ENCODE results near the gene OSM. TPM values are rescaled to one million over a fixed set of nuclear protein-coding genes. Genes with fewer than 3 reads are reported as not detected.

Gene OSM
- total and polyA plus RNA-seq, 5 experiments from 2014 or later: 0.81 to 11.6 (median 4.4) TPM

DNA sequence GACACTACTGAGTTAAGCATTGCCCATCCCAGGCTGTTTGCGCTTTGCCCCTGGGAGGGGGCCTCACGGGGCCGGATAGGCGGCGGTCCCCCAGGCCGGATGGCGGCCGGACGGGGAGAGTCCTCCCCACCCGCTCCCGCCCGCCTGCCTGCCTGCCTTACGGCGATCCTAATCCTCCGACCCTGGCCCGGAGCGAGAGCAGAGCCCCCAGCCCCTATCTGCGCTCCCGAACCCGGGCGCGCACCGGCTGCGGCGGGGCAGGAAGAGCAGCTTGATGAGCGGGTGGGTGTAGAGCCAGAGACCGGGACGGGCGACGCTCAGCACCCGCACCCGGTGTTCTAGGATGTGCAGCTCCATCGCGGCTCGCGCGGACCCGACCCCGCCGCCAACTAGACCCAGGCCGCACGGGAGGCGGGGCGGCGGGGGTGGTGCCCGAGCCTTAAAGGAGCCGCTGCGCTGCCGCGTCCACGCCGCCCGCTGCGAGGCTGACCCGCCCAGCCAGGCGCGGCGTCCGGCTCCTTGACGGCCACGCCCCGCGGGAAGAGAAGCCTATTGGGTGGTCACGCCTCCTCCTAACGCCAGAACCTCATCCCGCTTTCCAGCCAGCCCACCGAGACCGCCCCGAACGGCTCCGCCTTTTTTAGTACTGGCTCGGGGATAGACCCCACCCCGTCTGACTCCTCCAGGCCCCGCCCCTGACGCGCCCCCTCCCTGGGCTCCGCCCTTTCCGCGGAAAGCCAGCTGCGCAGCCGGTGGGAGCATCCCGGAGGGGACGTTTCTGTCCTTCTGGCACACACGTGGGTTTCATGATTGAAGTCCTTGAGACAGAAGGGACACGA is 22.7 kb upstream of the OSM start, which contains the start of gene CASTOR1:
TSS of gene CASTOR1 (minus strand) at position 365 of the 839 bp plus-strand sequence. CDS start at position 357, 8 bp downstream.
- POLR2A ChIA-PET: interaction anchor here (0.9 to 13.0 kb wide), 17 partner anchors 12 to 135 kb away, joined by 3 to 416 read pairs (median 11); partner anchors contain the start of genes CCDC157, MTFP1, OSM and RNF215
- Mint-ChIP-seq H3K9me3 (no peaks in the 10 kb centered on the region), H3K4me3 (peak within 1 kb of the TSS; percentile 87 to 95 (median 92)), H3K36me3 (peaks cover 0 to 35% (median 20%) of the 10 kb centered on the region in 3 donors), H3K27me3 (no peaks in the 10 kb centered on the region), H3K4me1 (peaks cover 13 to 60% (median 49%) of the 10 kb centered on the region in 4 donors), H3K27ac (peak within 1 kb of the TSS; percentile 89 to 97 (median 95))
- DNase-seq (peak; percentile 77 to 93 (median 86)), ATAC-seq (peak; percentile 76 to 77)

DNA sequence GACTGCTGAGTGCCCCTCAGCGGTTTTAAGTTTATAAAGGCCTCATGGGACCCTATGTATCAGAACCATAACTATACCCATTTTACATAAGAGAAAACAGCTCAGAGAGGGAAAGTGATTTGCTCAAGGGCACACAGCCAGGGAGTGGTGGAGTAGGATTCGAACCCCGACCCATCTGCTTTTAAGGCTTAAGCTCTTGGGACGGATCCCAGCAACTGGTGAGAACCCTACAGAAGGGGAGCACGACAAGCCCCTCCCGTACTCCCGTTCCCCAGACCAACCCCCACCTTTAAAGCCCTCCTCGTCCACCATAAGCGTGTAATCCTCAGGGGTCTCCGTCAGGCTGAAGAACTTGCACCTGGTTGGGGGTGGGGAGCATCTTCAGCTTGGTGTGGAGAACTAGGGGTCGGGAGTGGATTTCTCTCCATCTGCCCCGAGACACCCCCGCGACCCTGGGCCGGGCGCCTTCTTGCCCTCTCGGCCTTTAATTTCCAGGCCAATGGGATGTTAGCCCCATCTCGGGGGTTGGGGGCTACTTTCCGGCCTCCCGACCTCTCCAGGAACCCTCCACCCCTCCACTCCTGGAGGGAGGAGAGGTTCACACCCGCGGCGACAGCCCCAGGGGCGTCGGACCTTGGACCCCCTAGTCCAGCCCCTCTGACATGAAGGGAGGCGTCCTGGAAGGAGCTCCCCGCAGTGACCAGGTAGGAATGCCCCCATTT is 21.9 kb upstream of the OSM start:
- POLR2A ChIA-PET: interaction anchor here (0.9 to 13.0 kb wide), 19 partner anchors 11 to 136 kb away, joined by 3 to 416 read pairs (median 9); partner anchors contain the start of genes CCDC157, MTFP1, OSM and RNF215
- Mint-ChIP-seq H3K4me1 (peaks cover 9 to 55% (median 42%) of the 10 kb centered on the region in 4 donors), H3K4me3 (peak overlapping the region; percentile 83 to 95 (median 92)), H3K27ac (peak overlapping the region; percentile 82 to 96 (median 92)), H3K9me3 (no peaks in the 10 kb centered on the region), H3K36me3 (peaks cover 0 to 30% (median 15%) of the 10 kb centered on the region in 3 donors), H3K27me3 (no peaks in the 10 kb centered on the region)
- peak in 1 of 10 donors; percentile 26 for DNase-seq
- no peak for ATAC-seq

DNA sequence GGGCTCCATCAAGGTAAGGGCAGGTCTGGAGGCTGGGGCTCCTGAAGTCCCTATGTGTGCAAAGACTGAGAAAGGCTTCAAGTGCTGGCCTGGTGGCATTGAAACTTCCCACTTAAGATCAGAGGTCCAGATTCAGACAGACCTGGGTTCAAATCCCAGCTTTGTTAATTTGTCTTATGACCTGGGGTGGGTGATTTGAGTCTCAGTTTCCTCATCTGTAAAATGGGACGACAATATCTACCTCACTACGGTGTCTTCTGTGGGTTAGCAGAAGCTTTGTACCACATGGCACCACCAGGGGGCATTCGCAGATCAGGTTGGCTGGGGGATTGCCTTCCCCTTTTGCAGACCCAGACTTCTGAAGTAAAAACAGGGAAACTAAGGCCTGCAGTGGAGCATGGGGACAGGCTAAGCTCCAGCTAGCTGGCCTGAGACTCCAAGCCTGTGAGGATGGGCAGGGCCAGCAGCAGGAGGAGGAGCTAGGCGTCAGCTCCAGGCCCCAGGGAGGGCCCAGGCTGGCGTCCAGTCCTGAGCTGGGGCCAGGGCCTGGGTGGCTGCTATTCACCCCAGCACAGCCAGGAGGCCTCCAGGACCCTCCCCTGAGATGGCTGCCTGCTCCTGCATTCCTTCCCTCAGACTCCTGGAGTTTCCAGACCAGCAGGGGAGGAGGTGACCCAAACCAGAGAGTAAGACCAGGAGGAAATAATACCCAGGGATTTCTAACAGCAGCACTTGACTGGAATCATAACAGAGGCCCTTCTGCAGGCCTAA is 21.2 kb upstream of the OSM start:
- Mint-ChIP-seq H3K4me1 (peaks cover 11 to 55% (median 43%) of the 10 kb centered on the region in 4 donors), H3K9me3 (no peaks in the 10 kb centered on the region), H3K27me3 (no peaks in the 10 kb centered on the region), H3K4me3 (peak overlapping the region; percentile 83 to 95 (median 92)), H3K36me3 (peaks cover 0 to 23% (median 8%) of the 10 kb centered on the region in 3 donors), H3K27ac (peak overlapping the region; percentile 82 to 96 (median 92))
- DNase-seq (peak; percentile 76 to 95 (median 90)), ATAC-seq (peak; percentile 35 to 47)
- POLR2A ChIA-PET: interaction anchor here (0.8 to 13.0 kb wide), 17 partner anchors 11 to 181 kb away, joined by 3 to 416 read pairs (median 9); partner anchors contain the start of genes CCDC157, MTFP1, OSM and RNF215

DNA sequence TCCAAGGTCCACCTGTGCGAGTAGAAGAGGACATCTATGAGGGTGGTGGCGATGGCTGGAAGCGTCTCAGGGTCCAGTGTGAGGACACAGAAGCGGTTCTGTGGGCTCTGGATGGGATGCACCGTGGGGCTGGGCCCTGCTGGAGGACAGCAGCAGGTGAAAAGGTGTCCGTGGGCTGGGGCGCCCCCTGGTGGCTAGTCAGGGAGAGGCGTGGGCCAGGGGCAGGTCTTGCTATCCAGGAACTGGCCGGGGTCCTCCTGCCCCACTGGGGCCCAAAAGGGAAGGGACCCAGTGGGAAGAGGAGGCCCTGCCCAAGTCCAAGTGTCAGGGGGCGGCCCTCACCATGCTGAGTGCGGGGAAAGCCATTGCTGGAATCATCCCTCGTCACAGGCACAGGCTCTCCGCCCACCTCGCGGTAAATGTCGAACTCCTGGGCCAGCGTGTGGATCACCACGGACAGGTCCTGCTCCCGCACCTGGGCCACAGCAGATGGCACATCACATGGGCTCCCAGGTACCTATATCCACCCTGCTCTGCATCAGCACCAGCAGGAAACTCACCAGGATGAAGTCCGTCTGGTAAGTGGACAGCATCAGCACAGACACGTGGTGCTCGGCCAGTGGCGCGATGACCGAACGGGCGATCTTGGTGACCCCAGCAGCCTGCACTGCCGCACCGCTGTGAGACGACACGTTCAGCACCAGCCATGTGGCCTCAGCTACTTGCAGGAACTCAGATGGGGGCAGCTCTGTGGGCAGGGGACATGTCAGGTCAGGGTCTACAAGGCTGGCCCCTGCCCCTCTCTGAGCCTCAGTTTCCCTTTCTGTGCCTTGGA is 20.4 kb upstream of the OSM start:
- peak overlapping the region in 2 of 10 donors; percentile 22 to 71 for H3K4me3 Mint-ChIP-seq

DNA sequence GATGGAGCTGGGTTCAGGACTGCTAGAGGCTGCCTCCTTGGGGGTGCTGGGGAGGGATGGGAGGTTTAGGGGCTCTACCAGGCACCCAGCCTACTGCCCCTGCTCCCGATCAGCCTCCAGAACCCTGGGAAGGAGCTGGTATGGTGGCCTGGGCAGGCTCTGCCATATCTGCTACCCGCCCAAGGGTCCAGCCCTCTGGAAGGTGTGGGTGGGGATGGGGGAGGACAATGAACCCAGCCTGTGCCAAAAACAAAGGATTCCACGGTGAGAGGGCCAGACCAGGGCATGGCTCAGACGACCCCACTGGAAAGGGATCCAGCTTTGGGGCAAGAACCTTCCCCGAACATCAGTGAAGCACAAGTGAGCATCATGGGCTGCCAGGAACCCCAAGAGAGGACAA is 19.7 kb upstream of the OSM start:
- POLR2A ChIA-PET: interaction anchor here (1.0 to 7.7 kb wide), 3 partner anchors 29 to 101 kb away, joined by 3 to 198 read pairs (median 76); partner anchors contain the start of genes CCDC157, RNF215 and SF3A1
- peak overlapping the region in 1 of 10 donors; percentile 22 for H3K4me3 Mint-ChIP-seq
- no peaks in the 10 kb centered on the region for H3K9me3 Mint-ChIP-seq
- no peak for ATAC-seq
- DNase-seq: no peak
- peaks cover 8 to 49% (median 44%) of the 10 kb centered on the region in 4 donors for H3K4me1 Mint-ChIP-seq
- no peaks in the 10 kb centered on the region for H3K27me3 Mint-ChIP-seq
- H3K27ac Mint-ChIP-seq: peak overlapping the region in 5 of 10 donors; percentile 19 to 83 (median 76)
- H3K36me3 Mint-ChIP-seq: peaks cover 0 to 13% (median 6%) of the 10 kb centered on the region in 3 donors

More for the DNA sequence above, 20.4 kb upstream of the OSM start:
- ATAC-seq: peak; percentile 9 to 22
- Mint-ChIP-seq H3K9me3 (no peaks in the 10 kb centered on the region), H3K27ac (peak overlapping the region; percentile 15 to 92 (median 60)), H3K4me1 (peaks cover 11 to 55% (median 49%) of the 10 kb centered on the region in 4 donors), H3K36me3 (peaks cover 0 to 18% (median 6%) of the 10 kb centered on the region in 3 donors), H3K27me3 (no peaks in the 10 kb centered on the region)
- POLR2A ChIA-PET: interaction anchor here (0.8 to 13.0 kb wide), 12 partner anchors 10 to 180 kb away, joined by 3 to 416 read pairs (median 49); partner anchors contain the start of genes CCDC157, MTFP1, OSM and RNF215
- DNase-seq: peak; percentile 68 to 90 (median 83)

DNA sequence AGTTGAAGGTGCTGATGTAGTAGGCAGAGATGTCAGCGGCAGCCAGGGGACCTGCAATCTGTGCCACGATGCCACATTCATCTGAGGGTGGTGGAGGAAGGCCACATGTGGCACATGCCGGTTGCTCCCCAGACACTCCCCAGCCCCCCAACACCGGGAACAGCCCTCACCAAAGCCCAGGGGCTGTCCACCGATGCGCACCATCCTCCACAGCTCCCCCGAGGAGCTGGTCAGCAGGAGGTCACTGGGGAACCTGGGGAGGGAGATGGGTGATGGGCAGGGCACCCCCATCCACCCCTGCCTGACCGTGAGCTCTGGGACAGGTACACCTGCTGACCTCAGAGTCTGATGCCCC is 19.2 kb upstream of the OSM start:
- DNase-seq (no peak), ATAC-seq (no peak)
- Mint-ChIP-seq H3K9me3 (no peaks in the 10 kb centered on the region), H3K4me3 (no peak overlapping the region), H3K36me3 (peaks cover 0 to 11% (median 6%) of the 10 kb centered on the region in 3 donors), H3K27ac (peak overlapping the region in 1 of 10 donors; percentile 27), H3K27me3 (no peaks in the 10 kb centered on the region), H3K4me1 (peaks cover 8 to 46% (median 40%) of the 10 kb centered on the region in 4 donors)
- POLR2A ChIA-PET: interaction anchor here (1.0 to 7.7 kb wide), 4 partner anchors 19 to 102 kb away, joined by 3 to 198 read pairs (median 40); partner anchors contain the start of genes CCDC157, OSM, RNF215 and SF3A1

GRCh38 chr22:30285176-30285845 is 18.7 kb upstream of the OSM start:
- H3K27ac Mint-ChIP-seq: no peak overlapping the region
- no peak overlapping the region for H3K4me3 Mint-ChIP-seq
- no peak for DNase-seq
- H3K36me3 Mint-ChIP-seq: peaks cover 0 to 11% (median 6%) of the 10 kb centered on the region in 3 donors
- H3K9me3 Mint-ChIP-seq: no peaks in the 10 kb centered on the region
- no peaks in the 10 kb centered on the region for H3K27me3 Mint-ChIP-seq
- POLR2A ChIA-PET: interaction anchor here (0.6 to 7.7 kb wide), 4 partner anchors 19 to 102 kb away, joined by 3 to 198 read pairs (median 4); partner anchors contain the start of genes CCDC157, OSM, RNF215 and SF3A1
- ATAC-seq: no peak
- H3K4me1 Mint-ChIP-seq: peaks cover 5 to 41% (median 35%) of the 10 kb centered on the region in 4 donors

DNA sequence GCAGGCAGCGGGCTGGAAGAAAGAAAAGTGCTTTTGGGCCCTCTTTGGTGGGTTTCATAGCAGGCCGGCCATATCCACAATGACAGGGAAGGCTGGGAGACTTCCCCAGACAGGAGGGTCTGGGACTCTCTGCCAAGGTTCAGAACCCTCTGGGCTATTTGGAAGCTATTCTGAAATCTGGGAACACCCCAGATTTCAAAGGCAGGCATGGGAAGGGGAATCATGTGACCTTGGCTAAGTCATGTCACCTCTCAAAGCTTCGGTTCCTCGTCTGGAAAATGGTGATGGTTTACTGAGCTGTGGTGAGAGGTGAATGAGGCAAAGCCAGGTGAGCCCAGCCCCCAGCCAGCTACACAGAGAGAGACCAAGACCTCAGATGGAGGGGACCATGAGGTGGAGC is 18.0 kb upstream of the OSM start:
- DNase-seq: no peak
- peaks cover 4 to 37% (median 32%) of the 10 kb centered on the region in 4 donors for H3K4me1 Mint-ChIP-seq
- peaks cover 0 to 11% (median 6%) of the 10 kb centered on the region in 3 donors for H3K36me3 Mint-ChIP-seq
- no peaks in the 10 kb centered on the region for H3K27me3 Mint-ChIP-seq
- H3K4me3 Mint-ChIP-seq: no peak overlapping the region
- no peak for ATAC-seq
- peak overlapping the region in 1 of 10 donors; percentile 21 for H3K27ac Mint-ChIP-seq
- no peaks in the 10 kb centered on the region for H3K9me3 Mint-ChIP-seq
- POLR2A ChIA-PET: interaction anchor here (0.6 to 7.7 kb wide), 3 partner anchors 18 to 103 kb away, joined by 3 to 198 read pairs (median 4); partner anchors contain the start of genes OSM and RNF215

DNA sequence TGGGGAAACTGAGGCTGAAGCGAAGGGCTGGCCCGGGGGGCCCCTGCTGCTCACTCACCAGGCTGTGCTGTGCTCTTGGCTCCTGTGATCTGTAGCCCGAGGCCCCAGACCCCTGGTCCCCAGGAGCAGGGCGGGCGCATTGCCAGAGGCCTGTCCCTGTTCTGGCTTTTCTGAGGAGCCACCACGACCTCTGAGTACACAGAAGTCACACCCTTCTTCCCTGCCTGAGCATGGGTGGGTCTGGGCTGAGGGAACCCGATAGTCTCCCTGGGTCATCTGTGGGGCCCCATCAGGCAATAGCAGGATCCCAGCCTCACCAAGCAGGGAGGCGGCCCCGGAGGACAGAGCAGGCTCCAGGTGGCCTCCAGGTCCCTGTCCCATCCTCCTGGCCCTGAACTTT is 17.5 kb upstream of the OSM start:
- peak overlapping the region in 1 of 10 donors; percentile 21 for H3K27ac Mint-ChIP-seq
- H3K36me3 Mint-ChIP-seq: peaks cover 0 to 11% (median 6%) of the 10 kb centered on the region in 3 donors
- no peaks in the 10 kb centered on the region for H3K9me3 Mint-ChIP-seq
- DNase-seq: no peak
- no peaks in the 10 kb centered on the region for H3K27me3 Mint-ChIP-seq
- peaks cover 5 to 39% (median 36%) of the 10 kb centered on the region in 4 donors for H3K4me1 Mint-ChIP-seq
- H3K4me3 Mint-ChIP-seq: no peak overlapping the region
- POLR2A ChIA-PET: interaction anchor here (0.6 to 1.6 kb wide), 3 partner anchors 18 to 142 kb away, joined by 3 to 4 read pairs (median 3); partner anchors contain the start of gene OSM
- ATAC-seq: no peak

DNA sequence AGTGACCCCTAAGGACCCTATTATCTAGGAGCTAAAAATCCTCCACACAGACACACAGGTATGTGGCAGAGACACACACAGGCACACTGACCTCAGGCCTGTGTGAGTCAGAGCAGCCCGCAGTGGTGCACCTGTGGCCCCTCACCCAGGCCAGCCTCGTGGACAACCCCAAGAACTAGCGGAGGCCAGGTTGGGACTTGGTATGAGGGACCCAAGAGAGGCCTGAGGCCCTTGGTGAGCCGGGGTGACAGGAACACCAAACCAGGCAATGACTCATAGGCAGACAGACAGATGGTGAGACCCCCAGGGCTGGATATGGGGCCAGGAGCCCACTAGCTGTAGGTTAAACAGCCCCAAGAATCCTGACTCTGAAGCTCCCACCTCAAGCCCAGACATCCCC is 16.7 kb upstream of the OSM start:
- Mint-ChIP-seq H3K4me3 (peak overlapping the region in 1 of 10 donors; percentile 4), H3K36me3 (peaks cover 0 to 11% (median 6%) of the 10 kb centered on the region in 3 donors), H3K27me3 (no peaks in the 10 kb centered on the region), H3K4me1 (peaks cover 8 to 41% (median 39%) of the 10 kb centered on the region in 4 donors), H3K9me3 (no peaks in the 10 kb centered on the region), H3K27ac (peak overlapping the region in 2 of 10 donors; percentile 21 to 60)
- DNase-seq (no peak), ATAC-seq (no peak)
- POLR2A ChIA-PET: interaction anchor here (0.8 to 2.3 kb wide), 4 partner anchors 19 to 143 kb away, joined by 3 to 15 read pairs (median 3); no protein-coding TSS in a partner anchor

All from naive thymus-derived CD8-positive, alpha-beta T cell (primary cell).